ENCODE measurements around the gene KCNMA1.

DNA sequence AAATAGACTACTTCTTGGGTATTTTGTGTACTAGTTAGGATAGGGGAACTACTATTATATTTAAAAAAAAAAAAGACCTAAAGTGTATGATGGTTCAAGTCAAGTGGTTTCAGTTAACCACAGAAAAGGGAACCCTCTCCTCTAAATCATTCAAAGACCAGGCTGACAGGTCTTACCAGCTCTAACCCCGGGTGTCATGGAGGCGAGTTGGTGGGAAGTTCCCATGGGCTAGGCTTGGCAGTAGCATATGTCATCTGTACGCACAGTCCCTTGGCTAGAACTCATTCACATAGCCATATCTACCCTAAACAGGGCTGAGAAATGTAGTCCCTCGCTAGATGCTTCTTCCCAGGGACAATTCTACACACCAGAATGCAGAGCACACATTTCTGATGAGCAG is 37.7 kb upstream of the KCNMA1 start:
- TF ChIP-seq, protein P1, sequence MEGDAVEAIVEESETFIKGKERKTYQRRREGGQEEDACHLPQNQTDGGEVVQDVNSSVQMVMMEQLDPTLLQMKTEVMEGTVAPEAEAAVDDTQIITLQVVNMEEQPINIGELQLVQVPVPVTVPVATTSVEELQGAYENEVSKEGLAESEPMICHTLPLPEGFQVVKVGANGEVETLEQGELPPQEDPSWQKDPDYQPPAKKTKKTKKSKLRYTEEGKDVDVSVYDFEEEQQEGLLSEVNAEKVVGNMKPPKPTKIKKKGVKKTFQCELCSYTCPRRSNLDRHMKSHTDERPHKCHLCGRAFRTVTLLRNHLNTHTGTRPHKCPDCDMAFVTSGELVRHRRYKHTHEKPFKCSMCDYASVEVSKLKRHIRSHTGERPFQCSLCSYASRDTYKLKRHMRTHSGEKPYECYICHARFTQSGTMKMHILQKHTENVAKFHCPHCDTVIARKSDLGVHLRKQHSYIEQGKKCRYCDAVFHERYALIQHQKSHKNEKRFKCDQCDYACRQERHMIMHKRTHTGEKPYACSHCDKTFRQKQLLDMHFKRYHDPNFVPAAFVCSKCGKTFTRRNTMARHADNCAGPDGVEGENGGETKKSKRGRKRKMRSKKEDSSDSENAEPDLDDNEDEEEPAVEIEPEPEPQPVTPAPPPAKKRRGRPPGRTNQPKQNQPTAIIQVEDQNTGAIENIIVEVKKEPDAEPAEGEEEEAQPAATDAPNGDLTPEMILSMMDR (IDR thresholded peaks at IDR 0.05 in 4 of 5, conservative IDR thresholded peaks at IDR 0.05 in 1 of 5), result no peak
- no peak for TF ChIP-seq POLR2A (IDR thresholded peaks at IDR 0.05)
